DOHH2 (cell line): Measurements from ENCODE around the gene ZNF532.

Source experiments
- H3F3A ChIP-seq: fragments of 200-600 bp; sonication (generic), shearing (Covaris generic); 2 replicates; pipeline ENCODE4 v1.6.0; 2016; ENCODE audit warnings: antibody characterized with exemption, mild to moderate bottlenecking; ENCODE audit not compliant: control insufficient read depth, insufficient read depth
- H3K27ac ChIP-seq: fragments of 200-600 bp; sonication (generic); 2 replicates; pipeline ENCODE4 v1.5.1; 2014; ENCODE audit warnings: low read depth, mild to moderate bottlenecking, low read length, moderate library complexity
- H3K27me3 ChIP-seq: fragments of 200-600 bp; sonication (generic); 2 replicates; pipeline ENCODE4 v1.6.1; 2014; ENCODE audit warnings: mild to moderate bottlenecking, low read length, mixed read lengths; ENCODE audit not compliant: control insufficient read depth
- H3K36me3 ChIP-seq: fragments of 200-600 bp; sonication (generic); 2 replicates; pipeline ENCODE4 v1.6.1; 2014; ENCODE audit warnings: mild to moderate bottlenecking, low read length, moderate library complexity, mixed read lengths; ENCODE audit not compliant: control insufficient read depth
- H3K4me1 ChIP-seq: fragments of 200-600 bp; sonication (generic); 2 replicates; pipeline ENCODE4 v1.6.1; 2014; ENCODE audit warnings: mild to moderate bottlenecking, low read length, mixed read lengths; ENCODE audit not compliant: control insufficient read depth
- H3K4me2 ChIP-seq: fragments of 200-600 bp; sonication (generic); 2 replicates; pipeline ENCODE4 v1.6.0; 2014; ENCODE audit warnings: mild to moderate bottlenecking, low read length, moderate library complexity
- H3K4me3 ChIP-seq: fragments of 200-600 bp; sonication (generic); 2 replicates; pipeline ENCODE4 v1.5.1; 2014; ENCODE audit warnings: mild to moderate bottlenecking, low read length, mixed read lengths
- H3K79me2 ChIP-seq: fragments of 200-600 bp; sonication (generic); 2 replicates; pipeline ENCODE4 v1.6.1; 2014; ENCODE audit warnings: mild to moderate bottlenecking, low read length, mixed read lengths; ENCODE audit not compliant: control insufficient read depth
- H3K9me2 ChIP-seq: fragments of 200-600 bp; sonication (generic); replicated peaks from 2 replicates; pipeline ENCODE4 v1.6.1; 2014; ENCODE audit warnings: mild to moderate bottlenecking, low read length, mixed read lengths; ENCODE audit not compliant: control insufficient read depth
- H3K9me3 ChIP-seq: fragments of 200-600 bp; sonication (generic); 2 replicates; pipeline ENCODE4 v1.6.1; 2014; ENCODE audit warnings: antibody characterized with exemption, low read length, mixed read lengths; ENCODE audit not compliant: control insufficient read depth, insufficient read depth
- H4K20me1 ChIP-seq: fragments of 200-600 bp; sonication (generic); 2 replicates; pipeline ENCODE4 v1.6.0; 2014; ENCODE audit warnings: low read depth, mild to moderate bottlenecking, antibody characterized with exemption, low read length, moderate library complexity; ENCODE audit not compliant: control insufficient read depth, insufficient read depth
- CTCF ChIP-seq: fragments of 200-600 bp; sonication (generic); IDR thresholded peaks from one replicate; pipeline ENCODE4 v1.5.1; 2014; ENCODE audit warnings: antibody characterized with exemption, mild to moderate bottlenecking, low read depth, low read length; ENCODE audit not compliant: poor library complexity, severe bottlenecking
- EZH2phosphoT487 ChIP-seq: fragments of 200-600 bp; sonication (generic); IDR thresholded peaks from 2 replicates; pipeline ENCODE4 v1.6.1; 2017; ENCODE audit warnings: borderline replicate concordance, mild to moderate bottlenecking, antibody characterized with exemption, low read length, moderate library complexity, mixed read lengths

ZNF532 gene

GRCh38 chr18:59026831-59027410 is 162.2 kb downstream of the ZNF532 start:
- H3K9me2 ChIP-seq, result no peaks in the 10 kb centered on the region
- TF ChIP-seq EZH2phosphoT487 (no peak), CTCF (no peak)
- no peaks in the 10 kb centered on the region for H3K36me3 ChIP-seq
- no peaks in the 10 kb centered on the region for H4K20me1 ChIP-seq
- no peak overlapping the region for H3K4me2 ChIP-seq
- H3K4me3 ChIP-seq, result no peak overlapping the region
- no peaks in the 10 kb centered on the region for H3K27me3 ChIP-seq
- H3K27ac ChIP-seq, result no peak overlapping the region
- H3K79me2 ChIP-seq, result no peaks in the 10 kb centered on the region
- no peaks in the 10 kb centered on the region for H3K9me3 ChIP-seq
- H3F3A ChIP-seq, result no peaks in the 10 kb centered on the region
- H3K4me1 ChIP-seq, result peaks cover 10% of the 10 kb centered on the region

- TF ChIP-seq EZH2phosphoT487, result no peak
- TF ChIP-seq CTCF, result no peak
- no peak overlapping the region for H3K27ac ChIP-seq
These were observed 165.2 kb downstream of the ZNF532 start for GRCh38 chr18:59029663-59030429.

GRCh38 chr18:59032308-59032707 is 167.6 kb downstream of the ZNF532 start:
- Histone ChIP-seq H3K4me3 (no peak overlapping the region), H3K9me3 (no peaks in the 10 kb centered on the region), H3K79me2 (no peaks in the 10 kb centered on the region), H3K4me2 (no peak overlapping the region), H3K36me3 (no peaks in the 10 kb centered on the region), H3K9me2 (no peaks in the 10 kb centered on the region), H3K4me1 (peaks cover 21% of the 10 kb centered on the region), H3K27ac (no peak overlapping the region), H3K27me3 (no peaks in the 10 kb centered on the region), H3F3A (no peaks in the 10 kb centered on the region), H4K20me1 (no peaks in the 10 kb centered on the region)
- no peak for TF ChIP-seq CTCF
- TF ChIP-seq EZH2phosphoT487, result no peak

More at GRCh38 chr18:59029663-59030429, 165.2 kb downstream of the ZNF532 start:
- H4K20me1 ChIP-seq, result no peaks in the 10 kb centered on the region
- H3F3A ChIP-seq, result no peaks in the 10 kb centered on the region
- H3K9me3 ChIP-seq, result no peaks in the 10 kb centered on the region
- H3K79me2 ChIP-seq, result no peaks in the 10 kb centered on the region
- no peaks in the 10 kb centered on the region for H3K36me3 ChIP-seq
- H3K9me2 ChIP-seq, result no peaks in the 10 kb centered on the region
- H3K4me3 ChIP-seq, result no peak overlapping the region
- peaks cover 21% of the 10 kb centered on the region for H3K4me1 ChIP-seq
- peak overlapping the region; percentile 18; the same call in 1 of the 2 replicates for H3K4me2 ChIP-seq
- H3K27me3 ChIP-seq, result no peaks in the 10 kb centered on the region
